Activated CD4-positive, alpha-beta T cell treated with anti-CD3 and anti-CD28 coated beads, Interleukin-2, amount 50 U/mL, for 1 hour (primary cell): ENCODE measurements around the gene CCDC57.

Experiments
- DNase-seq: peaks from one replicate; pipeline ENCODE4 v3.0.0-alpha.2; 2020

CCDC57 gene

DNA sequence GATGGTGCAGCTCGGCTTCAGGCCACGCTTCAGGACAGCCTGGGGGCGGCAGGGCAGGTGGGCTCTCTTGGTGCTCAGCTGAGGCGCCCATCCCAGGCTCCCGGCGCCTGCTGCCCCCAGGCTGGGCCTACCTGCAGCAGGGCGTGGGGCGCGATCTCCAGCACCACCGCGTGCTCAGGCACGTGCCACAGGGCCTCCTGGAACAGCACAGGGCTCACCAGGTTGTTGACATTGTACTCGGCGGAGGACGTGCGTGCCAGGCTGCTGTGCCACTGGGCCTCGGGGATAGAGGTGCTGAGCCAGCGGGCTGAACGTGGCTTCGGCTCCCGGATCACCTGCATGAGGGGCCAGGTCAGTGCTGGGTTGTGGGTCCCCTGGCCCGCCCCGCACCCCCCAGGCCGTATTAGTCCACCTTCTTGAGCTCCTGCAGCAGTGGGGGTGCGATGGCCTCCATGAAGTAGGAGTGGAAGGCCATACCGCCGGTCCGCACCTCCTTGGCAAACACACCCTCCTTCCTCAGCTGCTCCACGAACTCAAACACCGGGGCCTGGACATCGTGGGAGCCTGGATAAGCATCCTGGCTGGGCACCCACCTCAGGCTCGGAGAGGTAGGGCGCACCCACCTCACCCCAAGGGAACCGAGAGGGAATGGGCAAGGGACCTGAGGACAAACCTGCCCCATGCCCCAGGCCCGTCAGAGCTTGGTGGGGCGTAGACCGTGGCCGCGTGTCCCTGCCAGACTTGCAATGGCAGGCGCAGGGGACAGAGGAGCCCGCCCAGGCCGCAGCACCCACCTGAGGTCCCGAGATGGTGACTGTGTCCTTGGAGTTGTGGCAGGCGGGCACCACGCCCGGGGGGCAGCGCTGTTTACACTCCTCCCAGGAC, 123.6 kb downstream of the CCDC57 start:
- no peak for DNase-seq

DNA sequence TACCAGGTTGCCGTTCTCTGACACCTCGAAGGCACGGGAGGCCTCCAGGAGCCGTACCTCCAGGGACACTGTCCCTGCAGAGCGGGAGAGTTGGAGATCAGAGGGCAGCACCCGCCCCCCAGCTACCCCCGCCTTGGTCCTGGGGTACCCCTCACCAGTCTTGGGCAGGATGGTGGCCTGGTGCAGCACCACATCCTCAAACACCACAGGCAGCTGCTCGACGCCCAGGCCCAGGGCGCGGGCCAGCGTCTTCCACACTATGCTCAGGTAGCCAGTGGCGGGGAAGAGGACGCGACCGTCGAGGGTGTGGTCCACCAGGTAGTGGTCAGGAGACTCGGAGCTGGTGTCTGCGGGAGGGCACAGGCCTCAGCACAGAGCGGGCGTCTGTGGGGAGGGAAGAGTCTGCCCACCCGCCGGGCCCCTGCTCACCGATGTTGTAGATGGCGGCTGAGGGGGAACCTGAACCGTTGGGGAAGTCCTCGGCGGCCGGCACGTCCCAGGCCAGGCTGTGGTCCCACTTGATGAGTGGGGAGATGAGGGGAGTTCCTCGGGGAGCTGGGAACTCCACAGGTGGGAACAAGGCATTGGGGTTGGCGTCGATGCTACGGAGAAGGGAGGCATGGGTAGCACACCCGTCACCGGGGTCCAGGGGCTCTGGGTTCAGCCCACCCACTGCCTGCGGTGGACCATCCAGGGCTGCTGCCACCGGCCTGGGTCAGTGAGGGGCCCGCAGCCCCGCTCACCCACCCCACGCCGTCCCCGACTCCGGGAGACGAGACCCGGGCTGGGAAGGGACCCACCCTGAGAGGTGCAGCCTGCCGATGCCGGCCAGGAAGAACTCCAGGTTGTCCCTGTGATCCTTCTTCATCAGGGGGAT, 124.4 kb downstream of the CCDC57 start:
- no peak for DNase-seq

DNA sequence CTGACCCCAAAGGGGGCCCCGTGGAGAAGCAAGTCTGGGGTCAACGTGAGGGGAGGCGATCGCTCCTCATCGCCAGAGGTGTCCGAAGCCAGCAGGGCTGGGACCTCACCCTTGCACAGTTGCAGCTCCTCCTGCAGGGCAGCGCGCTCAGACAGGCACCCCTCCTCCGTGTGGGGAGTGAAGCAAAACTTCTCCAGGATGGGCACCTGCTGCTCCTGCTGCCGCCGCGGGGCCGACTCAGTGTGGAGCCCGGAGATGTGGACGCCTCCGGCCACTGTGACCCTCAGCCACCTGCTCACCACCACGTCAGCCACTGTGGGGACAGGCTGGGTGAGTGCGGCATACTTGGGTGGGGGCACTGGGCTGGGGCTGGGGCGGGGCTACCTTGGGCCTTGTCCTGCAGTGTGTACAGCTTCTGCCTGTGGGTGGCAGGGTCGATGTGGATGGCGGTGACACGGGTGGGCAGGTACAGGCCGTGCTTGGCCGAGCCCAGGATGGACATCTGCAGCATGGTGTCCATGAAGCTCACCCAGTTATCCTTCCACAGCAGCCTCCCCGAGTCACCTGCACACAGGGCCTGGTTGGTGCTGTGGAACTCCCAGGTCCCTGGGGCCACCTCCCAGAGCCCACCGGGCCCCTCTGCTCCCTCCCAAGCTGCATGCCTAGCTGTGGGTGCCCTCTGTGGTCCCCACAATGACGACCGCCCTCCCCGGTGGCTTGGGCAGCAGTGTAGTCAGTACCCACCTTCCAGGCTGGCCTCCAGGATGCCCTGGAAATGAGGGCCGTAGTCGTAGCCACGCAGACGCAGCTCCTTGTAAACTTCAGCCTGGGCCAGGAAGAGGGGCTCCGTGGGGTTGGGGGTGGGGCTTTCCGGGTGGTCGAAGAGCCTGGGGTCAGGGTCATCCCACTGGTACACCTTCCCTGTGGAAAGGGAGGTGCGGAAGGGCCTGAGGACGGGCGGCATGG, 125.4 kb downstream of the CCDC57 start:
- DNase-seq = no peak

DNA sequence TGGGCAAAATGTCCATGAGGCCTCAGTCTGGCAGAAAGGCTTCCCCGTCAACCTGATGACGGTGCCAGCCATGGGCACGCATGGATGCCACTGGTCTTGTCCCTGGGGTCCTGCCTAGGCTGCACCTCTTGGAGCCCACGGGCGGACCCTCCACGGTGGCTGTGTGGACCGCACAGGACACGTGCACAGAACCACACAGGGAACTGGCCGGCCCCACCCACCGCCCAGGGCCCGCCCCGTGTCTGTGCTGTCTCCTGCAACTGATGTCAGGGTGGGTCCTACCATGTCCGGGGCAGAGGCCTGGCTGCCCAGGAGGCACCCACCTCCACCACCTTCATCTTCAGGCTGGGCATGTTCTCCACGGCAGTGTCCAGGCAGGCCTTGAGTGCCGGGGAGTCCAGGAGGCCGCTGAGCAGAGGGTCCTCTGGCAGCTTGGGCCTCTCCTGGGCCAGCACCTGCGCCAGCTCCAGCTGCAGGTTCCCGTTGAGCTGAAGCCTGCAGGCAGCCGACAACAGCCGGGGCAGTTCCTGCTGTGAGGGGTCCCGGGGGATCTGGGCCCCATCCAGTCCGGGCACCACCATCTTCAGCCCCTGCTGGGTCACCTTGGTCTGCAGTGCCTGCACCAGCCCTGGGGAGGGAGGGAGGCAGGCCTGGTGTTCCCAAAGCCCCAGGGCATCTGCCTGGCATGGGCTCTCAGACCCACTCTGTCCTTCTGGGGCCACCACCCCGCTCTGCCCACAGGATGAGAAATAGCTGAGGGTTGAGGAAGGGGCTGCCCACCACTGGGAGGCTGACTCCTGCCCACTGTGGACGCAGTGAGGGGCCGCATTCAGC, 126.5 kb downstream of the CCDC57 start:
- no peak for DNase-seq

DNA sequence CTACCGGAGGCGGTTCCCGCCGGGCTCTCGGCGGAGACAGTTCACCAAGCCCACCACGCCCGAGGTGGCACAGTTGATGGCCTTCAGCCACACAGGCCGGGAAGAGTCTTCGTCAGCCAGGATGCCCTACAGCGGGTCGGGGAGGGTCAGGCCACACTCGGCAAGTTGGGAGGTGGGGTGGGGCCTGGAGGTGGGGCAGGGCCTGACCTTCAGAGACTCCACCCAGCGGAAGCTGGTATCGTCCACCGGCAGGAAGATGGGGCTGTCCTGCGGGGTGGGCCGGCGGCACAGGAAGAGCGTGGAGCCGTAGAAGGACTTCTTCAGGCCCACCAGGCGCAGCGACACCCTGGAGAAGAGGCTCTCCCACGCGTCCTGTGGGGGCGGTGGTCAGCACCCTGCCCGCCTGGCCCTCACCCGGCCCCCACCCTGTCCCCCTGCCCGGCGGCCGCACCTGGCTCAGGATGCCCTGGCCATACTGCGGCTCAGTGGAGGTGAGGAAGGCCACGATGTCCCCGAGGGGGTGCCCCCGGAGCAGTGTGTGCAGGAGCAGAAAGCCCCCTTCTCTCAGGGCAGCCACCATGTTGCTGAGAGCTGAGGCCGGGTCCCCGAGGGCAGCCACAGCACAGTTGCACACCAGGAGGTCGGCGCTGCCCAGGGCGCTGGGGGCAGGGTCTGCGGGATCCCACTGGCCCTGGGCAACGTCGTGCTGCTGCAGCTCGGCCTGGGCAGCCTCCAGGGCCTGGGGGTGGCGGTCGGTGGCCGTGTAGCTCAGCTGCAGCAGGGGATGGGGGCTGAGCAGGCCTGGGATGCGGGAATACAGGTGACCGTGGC, 127.4 kb downstream of the CCDC57 start:
- no peak for DNase-seq

DNA sequence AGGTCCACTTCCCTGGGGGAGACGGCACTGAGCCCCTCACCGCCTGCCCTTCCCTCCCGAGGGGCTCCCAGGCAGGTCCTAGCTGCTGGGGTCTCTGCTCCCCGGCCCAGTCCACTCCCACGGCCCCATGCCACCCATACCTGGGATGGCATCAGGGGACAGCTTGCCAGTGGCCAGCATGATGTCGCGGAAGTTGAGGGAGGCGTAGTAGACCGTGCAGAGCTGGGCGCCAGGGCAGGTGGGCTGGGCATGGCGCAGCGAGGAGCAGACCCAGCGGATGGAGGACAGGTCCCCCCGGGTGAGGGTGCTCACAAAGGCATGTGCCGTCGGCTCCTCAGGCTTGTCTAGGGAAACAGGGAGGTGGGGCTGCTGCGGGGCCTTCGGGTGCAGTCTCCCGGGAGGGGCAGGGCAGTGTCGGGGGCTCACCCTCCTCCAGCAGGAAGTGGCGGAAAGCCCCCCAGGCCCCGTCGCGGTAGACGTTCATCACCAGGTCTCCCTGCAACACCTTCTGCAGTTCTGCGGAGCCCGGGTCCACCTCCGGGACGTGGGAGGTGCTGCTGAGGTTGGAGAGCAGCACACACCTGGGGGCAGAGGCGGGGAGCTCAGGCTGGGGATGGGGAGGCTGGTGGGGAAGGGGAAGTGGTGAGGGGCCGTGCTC, 128.1 kb downstream of the CCDC57 start:
- DNase-seq = no peak

DNA sequence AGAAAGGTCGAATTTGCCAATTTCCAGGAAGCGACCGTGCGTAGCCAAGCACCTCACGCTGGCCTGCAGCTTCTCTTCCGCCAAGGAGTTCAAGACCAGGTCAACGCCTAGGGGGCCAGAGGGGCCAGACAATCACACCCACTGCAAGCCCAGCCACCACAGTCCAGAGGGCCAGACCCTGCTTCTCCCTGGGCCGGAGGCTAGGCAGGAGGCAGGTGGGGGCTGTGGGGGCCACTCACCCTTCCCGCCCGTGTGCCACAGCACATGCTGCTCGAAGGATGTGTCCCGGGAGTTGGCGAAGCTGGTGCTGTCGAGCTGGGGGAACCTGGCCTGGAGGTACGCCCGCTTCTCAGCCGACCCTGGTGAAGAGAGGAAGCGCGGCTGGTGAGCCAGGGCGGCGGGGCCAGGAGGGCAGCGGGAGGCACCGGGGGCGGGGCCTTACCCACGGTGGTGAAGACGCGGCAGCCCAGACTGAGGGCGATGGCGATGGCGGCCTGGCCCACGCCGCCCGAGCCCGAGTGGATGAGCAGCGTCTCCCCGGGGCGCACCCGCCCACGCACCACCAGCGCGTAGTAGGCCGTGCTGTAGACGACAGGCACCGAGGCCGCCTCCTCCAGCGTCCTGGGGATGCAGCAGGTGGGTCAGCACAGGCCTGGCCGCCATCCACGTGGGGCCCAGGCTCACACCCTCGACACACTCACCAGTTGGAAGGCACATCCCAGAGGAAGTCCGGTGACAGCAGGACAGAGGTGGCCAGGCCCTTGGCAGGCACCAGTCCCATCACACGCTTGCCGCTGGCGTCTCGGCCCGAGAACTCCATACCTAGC, 128.9 kb downstream of the CCDC57 start:
- DNase-seq = no peak

DNA sequence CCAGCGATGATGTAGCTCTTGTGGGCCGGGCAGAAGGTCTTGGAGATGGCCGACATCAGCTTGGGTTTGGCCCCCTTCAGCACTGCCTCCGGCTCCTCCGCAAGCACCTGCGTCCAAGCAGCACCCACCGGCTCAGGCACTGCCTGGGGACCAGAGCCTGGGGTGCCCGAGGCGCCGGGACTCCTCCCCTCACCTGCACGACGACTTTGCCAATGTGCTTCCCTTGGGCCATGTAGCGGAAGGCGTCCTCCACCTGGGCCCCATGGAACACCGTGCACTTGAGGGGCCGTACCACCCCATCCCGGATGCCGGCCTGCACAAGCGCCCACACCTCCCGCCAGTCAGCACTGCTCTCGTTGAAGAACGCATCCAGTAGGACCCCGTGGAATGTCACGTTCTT, 129.6 kb downstream of the CCDC57 start:
- no peak for DNase-seq

DNA sequence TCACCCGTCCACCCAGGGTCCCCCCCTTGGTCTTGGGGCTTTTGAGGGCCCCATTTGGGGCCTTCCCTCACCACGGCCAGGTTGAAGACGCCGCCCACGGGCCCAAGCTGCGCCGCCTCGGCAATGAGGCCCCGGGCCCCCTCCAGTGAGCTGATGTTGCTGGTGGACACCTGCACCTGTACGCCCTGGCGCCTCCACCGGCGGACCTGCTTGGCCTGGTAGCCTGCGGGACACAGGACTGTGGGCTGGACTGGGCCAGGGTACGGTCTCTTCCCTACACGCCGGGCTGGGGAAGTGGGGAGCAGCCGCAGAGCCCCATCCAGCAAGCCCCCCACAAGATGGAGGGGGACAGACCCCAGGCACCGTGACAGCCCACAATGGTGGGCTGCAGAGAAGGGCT, 130.2 kb downstream of the CCDC57 start:
- DNase-seq = no peak

DNA sequence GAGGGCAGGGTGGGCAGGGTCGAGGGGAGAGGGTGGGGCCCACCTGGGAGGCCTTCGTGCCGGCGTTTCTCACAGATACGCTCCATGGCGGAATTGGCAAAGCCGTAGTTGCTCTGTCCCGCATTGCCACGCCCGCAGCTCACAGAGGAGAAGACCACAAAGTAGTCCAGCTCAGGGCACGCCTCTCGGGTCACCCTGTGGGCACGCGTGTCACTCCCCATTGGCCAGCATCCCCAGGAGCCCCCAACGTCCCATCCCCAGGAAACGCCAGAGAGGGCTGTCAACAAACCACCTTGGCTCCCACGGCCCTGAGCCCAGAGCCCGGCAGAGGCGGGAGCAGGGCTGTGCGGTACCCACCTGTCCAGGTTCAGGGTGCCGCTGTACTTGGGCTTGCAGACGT, 130.7 kb downstream of the CCDC57 start:
- no peak for DNase-seq

DNA sequence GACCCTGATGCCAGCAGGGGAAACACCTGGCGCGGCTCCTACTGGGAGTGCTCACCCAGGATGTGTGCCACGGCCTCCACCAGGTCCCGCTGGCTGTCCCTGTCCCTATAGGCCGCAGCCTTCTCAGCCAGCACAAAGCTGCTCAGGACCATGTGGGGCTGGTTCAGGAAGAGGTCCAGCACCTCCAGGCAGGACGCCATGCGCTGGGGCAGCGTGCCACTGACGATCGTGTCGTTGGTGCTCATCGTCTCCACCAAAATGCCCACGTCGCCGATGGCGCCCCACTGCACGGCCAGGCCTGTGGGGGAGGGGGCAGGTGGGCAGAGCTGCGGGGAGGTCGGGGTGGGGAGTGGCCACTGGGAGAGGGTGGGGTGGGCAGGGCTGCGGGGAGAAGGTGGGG, 131.1 kb downstream of the CCDC57 start:
- no peak for DNase-seq

DNA sequence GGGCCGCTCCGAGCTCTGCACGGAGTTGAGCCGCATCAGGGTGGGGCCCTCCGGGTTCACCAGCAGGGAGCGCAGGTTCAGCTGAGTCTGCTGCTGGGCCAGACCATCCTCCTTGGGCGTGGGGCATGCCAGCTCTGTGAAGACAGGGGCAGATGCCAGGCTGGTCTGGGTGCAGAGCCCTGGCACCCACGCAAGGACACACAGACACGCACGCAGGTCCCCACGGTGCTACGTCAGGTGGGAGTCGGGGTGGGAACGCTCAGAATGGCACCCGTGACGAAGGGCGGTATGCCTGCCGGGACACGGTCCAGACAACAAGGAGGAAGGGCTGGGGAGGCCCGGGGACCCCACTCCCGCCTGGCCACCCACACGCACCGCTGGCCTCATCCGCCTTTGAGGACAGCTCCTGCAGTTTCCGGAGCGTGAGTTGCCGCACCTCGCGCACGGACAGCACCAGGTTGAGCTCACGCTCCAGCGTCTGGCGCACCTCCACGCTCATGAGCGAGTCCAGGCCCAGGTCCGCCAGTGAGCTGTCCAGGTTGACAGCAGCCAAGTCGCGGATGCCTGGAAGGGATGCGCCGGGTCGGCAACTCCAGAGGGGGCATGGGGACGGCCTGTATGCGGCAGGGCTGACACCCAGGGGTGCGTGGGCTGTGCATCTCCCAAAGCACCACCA, 131.7 kb downstream of the CCDC57 start:
- DNase-seq = no peak

DNA sequence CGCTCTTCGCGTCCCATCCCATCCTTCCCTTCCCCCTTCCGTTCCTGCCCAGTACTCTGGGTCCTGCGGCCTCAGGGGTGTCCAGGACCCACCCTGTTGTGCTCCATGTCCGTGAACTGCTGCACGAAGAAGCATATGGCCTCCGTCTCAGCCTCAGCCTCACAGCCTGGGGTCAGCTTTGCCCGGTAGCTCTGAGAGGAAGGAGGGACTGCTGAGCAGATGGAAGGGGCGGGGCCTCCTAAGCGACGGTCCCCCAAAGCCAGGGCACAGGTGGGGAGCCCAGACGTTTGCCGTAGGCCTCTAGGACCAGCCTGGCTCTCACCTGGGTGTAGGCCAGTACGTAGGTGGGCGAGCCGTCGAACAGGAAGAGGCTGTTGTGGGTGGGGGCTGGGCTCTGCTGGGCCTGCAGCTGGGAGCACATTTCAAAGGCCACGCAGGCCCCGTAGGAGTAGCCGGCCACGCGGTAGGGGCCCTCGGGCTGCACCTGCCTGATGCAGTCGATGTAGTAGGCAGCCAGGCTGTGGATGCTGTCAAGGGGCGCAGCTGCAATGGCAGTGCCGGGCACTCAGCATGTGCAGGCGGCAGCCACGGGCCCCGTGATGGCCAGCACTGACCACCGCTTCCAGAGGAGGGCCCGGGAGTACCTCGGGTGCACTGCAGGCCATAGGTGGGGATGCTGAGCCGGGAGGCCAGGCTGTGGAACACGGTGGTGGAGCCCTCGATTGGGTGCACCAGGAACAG, 132.4 kb downstream of the CCDC57 start:
- DNase-seq = no peak

DNA sequence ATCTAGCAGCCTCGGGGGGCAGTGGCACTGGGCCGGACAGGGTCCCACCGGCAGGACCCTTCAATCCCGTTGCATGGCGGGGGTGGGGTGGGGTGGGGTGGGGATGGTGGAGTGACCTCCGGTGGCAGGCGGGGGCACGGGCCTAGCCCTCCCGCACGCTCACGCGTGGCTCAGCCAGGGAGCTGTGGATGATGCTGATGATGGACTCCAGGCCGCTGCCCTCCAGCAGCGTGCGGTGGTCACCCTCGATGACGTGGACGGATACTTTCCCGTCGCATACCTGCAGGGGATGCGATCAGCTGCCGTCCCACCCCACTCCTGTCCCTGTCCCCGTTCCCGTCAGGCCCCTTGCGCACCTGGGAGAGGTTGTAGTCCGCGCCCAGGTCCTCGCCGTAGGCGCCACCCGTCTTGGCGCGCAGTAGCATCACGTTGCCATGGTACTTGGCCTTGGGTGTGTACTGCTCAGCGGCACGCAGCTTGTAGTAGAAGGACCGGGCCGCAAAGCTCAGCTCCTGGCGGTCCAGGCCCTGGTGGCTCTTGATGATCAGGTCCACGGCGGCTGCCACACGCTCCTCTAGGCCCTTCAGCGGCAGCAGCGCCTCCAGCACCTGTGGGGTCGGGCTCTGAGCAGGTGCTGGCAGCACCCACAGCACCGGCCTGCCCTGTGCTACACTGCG, 133.5 kb downstream of the CCDC57 start:
- no peak for DNase-seq

DNA sequence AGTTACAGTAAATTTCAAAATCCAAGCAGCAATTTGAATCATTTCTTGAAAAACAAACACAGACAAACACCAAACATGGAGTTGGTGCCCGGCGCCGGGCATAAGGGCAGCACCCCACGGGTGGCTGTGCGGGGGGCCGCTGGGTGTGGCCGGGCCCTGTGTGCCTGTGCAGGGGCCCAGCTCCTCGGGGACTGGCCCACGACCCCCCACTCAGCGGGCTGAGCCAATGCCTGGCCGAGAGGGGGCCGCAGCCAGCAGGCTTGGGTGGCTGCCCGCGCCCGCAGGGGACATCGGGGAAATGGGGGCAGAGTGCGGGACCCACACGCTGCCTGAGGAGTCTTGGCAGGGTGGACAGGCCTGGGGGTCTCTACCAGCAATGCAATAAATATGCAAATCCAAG, 134.2 kb downstream of the CCDC57 start:
- no peak for DNase-seq

DNA sequence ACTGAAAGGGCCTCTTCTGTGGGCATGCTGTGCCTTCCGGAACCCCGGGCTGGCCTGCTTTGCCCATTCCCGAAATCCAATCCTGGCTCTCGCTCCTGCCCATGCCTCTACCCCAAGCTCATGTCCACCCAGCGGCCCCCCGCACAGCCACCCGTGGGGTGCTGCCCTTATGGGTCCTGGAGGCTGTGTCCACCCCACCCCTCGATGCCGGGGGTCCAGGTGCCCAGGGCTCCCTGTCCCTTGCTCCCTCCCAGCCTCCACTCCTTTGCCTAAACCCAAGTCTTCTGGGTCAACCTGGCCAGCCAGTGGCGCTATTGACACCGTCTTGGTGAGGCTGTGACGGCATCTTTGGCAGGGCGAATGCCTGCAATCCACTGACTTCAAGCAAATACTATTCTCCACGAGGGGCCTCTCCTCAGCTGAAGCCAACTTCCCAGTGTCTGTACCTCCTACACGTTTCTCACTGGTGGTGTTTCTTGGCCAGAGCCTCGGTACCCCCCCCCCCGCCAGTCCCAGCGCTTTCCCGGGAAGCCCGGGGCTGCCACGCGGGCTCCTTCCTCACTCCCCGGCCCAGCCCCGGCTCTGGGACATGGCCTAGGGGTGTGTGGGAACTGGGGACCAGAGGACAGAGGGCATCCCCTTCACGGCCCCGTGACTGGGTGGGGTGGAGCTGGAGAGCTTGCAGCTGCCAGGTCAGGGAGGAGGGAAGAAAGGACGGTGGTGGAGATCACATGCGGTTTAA, 134.9 kb downstream of the CCDC57 start:
- no peak for DNase-seq
